22Rv1 (cell line): ENCODE results near the gene NXPE3.
A peak's percentile ranks its signal among the peaks of the same experiment; 100 is the strongest.

Source experiments
- H3K27ac ChIP-seq: fragments of 450-650 bp; 2 replicates; pipeline ENCODE4 v1.5.1; 2017
- ZFX ChIP-seq: fragments of 450-650 bp; IDR thresholded peaks from 2 replicates; pipeline ENCODE4 v1.6.1; 2017; ENCODE audit warnings: antibody characterized with exemption, borderline replicate concordance
- TF ChIP-seq, protein P1 (sequence below): fragments of 450-650 bp; IDR thresholded peaks from 2 replicates; pipeline ENCODE4 v1.5.1; 2017; ENCODE audit warnings: mild to moderate bottlenecking

Gene NXPE3

DNA sequence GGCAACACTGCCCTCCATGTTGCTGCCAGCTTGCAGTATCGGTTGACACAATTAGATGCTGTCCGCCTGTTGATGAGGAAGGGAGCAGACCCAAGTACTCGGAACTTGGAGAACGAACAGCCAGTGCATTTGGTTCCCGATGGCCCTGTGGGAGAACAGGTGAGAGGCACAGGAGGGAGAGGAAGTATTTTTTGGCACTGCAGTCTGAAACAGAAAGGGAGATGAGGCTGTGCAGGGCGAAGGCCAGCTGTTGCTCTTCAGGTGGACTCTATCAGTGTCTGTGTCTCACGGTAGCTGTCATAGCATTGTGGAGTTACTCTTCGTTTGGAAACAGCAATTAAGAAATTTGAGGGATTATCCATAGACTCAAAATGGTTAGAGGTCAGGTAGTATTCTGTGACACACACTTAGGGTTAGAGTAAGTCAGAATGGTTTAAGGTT is 78.3 kb downstream of the NXPE3 start:
- peak overlapping the region; percentile 97 for H3K27ac ChIP-seq
- TF ChIP-seq, protein P1, sequence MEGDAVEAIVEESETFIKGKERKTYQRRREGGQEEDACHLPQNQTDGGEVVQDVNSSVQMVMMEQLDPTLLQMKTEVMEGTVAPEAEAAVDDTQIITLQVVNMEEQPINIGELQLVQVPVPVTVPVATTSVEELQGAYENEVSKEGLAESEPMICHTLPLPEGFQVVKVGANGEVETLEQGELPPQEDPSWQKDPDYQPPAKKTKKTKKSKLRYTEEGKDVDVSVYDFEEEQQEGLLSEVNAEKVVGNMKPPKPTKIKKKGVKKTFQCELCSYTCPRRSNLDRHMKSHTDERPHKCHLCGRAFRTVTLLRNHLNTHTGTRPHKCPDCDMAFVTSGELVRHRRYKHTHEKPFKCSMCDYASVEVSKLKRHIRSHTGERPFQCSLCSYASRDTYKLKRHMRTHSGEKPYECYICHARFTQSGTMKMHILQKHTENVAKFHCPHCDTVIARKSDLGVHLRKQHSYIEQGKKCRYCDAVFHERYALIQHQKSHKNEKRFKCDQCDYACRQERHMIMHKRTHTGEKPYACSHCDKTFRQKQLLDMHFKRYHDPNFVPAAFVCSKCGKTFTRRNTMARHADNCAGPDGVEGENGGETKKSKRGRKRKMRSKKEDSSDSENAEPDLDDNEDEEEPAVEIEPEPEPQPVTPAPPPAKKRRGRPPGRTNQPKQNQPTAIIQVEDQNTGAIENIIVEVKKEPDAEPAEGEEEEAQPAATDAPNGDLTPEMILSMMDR = no peak
- no peak for TF ChIP-seq ZFX

DNA sequence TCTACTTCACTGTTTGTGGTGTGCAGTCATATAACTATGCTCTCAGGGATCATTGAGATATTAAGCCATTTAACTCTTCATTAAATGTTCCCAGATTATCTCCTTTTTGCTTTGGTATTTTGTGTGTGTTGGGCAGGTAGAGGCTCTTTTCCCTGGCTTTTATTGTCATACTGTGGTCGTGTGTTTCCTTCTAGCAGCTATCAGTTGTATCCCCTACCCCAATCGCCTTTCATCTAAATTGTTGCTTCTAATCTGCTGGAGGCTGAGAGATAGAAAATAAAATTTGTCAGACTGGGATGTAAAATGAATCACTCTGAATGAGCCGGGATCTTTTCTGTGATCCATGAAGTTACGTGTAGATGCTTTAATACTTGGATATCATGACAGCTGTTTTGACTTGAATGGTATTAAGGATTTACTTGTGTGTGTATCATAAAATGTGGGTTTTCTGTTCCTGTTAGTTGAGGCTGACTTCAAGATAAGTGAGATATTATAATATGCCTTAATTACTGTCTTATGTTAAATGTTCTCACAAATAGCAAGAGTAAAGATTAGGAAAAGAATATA is 79.5 kb downstream of the NXPE3 start:
- peak overlapping the region; percentile 97 for H3K27ac ChIP-seq
- TF ChIP-seq, protein P1 = no peak
- TF ChIP-seq ZFX = no peak

DNA sequence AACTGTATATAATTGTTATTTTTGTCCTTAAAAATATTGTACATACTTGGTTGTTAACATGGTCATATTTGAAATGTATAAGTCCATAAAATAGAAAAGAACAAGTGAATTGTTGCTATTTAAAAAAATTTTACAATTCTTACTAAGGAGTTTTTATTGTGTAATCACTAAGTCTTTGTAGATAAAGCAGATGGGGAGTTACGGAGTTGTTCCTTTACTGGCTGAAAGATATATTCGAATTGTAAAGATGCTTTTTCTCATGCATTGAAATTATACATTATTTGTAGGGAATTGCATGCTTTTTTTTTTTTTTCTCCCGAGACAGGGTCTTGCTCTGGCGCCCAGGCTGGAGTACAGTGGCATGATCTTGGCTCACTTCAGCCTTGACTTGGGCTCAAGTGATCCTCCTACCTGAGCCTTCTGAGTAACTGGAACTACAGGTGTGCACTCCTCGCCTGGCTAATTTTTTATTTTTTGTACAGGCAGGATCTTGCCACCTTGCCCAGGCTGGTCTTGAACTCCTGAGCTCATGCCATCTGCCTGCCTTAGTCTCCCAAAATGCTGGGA is 81.0 kb downstream of the NXPE3 start:
- peak overlapping the region; percentile 97 for H3K27ac ChIP-seq
- no peak for TF ChIP-seq ZFX
- TF ChIP-seq, protein P1 = no peak

DNA sequence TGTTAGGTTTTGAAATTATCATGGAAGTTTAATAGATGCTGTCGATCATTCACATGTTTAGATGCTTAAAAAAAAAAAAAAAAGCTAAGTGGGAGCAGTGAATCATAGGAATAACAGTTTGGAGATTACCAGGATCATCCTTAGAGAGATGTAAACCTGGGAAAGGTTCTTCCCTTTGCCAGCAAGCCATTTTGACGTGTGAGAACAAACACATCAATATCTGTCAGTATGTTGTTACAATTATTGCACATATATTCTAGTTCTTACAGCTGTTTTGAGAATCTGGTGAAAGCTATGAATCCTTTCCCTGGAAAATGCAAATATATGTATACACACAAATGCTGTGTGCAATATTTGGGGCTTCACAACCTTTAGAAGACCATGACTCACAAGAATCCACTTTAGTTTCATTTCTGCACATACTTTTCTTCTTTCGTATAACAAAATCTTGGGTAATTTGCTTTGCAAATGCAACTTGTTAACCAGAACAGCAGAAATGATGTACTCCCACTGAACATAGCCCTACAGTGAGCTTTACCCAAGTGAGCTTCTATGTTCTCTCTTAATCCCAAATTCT is 82.3 kb downstream of the NXPE3 start:
- TF ChIP-seq, protein P1 = no peak
- no peak for TF ChIP-seq ZFX
- peak overlapping the region; percentile 97 for H3K27ac ChIP-seq

DNA sequence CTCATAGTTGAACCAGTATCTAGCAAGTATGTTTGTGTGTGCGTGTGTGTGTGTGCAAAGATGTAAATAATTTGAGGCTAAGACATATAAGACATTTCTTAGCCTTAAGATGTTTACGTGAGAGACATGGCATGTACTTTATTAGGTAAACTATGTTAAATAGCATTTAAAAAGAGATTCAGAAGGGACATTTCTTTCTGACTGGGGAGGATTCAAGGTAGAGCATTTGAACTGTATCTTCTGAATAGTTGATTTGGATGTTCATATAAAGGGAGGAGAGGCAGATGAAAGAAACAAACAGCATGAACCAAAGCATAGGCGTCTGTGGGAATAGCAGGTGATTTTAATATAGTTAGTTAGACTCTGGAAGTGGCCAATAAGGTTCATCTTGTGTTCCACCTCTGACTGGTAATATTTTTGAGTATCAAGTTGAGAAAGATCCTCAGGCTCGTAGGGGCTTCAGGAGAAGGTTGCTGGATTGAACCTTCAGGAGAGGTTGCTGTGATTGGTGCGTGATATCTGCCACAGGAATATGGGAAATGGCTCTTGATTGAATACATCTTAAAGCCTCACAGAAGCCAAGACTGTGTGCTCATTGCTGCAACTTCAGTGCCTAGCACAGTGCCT is 82.9 kb downstream of the NXPE3 start:
- peak overlapping the region; percentile 97 for H3K27ac ChIP-seq
- no peak for TF ChIP-seq ZFX
- TF ChIP-seq, protein P1 = no peak

DNA sequence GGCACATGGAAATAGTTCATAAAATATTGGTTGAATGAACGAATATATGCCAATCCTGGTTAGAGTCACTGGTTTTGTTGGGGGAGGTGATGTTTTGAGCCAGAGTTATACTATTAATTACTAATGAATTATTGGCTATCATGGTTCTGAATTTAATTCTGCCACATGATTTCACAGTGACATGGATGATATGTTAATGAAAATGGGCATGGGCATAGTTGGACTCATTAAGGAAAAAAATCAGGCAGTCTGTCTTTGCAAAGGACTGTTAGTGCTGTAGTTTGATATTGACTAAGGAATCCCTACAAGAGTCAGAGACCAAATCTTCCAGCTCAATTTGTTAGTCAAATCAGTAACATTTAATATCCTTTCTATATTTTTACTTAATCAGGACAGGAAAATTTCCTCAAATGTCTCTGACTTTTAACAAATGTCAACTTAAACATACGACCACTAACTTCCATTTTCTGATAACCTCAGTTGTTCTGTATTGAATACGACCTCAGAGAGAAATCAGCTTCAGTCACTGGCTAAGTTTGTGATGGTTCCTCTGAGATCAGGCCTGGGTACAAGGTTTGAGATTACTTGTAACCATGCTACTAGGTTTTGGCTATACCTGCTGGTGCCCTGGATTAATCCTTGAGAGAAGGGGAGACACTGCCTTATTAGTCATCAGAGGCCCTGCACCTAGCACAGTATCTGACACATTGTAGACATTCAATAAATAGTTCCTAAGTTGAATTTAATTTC is 83.6 kb downstream of the NXPE3 start:
- peak overlapping the region; percentile 97 for H3K27ac ChIP-seq
- TF ChIP-seq, protein P1 = no peak
- TF ChIP-seq ZFX = no peak

DNA sequence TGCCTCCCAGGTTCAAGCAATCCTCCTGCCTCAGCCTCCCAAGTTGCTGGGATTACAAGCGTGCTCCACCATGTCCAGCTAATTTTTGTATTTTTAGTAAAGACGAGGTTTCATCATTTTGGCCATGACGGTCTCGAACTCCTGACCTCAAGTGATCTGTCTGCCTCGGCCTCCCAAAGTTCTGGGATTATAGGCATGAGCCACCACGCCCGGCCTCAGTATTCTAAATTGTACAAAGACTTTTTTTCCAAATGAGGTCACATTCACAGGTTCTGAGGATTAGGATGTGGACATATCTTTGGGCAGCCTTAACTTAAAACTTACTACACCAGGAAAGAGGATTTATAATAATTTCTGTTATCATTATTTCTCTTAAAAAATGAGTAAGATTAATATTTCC is 85.9 kb downstream of the NXPE3 start:
- peak overlapping the region; percentile 62 for H3K27ac ChIP-seq
